Neural progenitor cell (in vitro differentiated cells): ENCODE data around the gene GJA3. TPM values are rescaled to one million over a fixed set of nuclear protein-coding genes. Genes with fewer than 3 reads are reported as not detected.

ENCODE experiments used
- DNase-seq: peaks from one replicate; pipeline ENCODE4 v3.0.0-alpha.2; 2016; ENCODE audit warnings: low spot score
- H2AFZ ChIP-seq: fragments of 200-600 bp; sonication (generic); replicated peaks from 2 replicates; pipeline ENCODE4 v1.6.1; 2016; ENCODE audit warnings: antibody characterized with exemption
- H3F3A ChIP-seq: fragments of 200-600 bp; sonication (generic); 2 replicates; pipeline ENCODE4 v1.6.1; 2016; ENCODE audit warnings: antibody characterized with exemption, low read depth
- H3K27ac ChIP-seq: fragments of 200-600 bp; sonication (generic); 2 replicates; pipeline ENCODE4 v1.5.1; 2016; ENCODE audit warnings: mild to moderate bottlenecking
- H3K27me3 ChIP-seq: fragments of 200-600 bp; sonication (generic); 2 replicates; pipeline ENCODE4 v1.6.1; 2016; ENCODE audit warnings: mild to moderate bottlenecking, moderate library complexity
- H3K36me3 ChIP-seq: fragments of 200-600 bp; sonication (generic); 2 replicates; pipeline ENCODE4 v1.5.1; 2016
- H3K4me1 ChIP-seq: fragments of 200-600 bp; sonication (generic); 2 replicates; pipeline ENCODE4 v1.6.1; 2016; ENCODE audit warnings: mixed run types
- H3K4me2 ChIP-seq: fragments of 200-600 bp; sonication (generic); 2 replicates; pipeline ENCODE4 v1.6.1; 2016
- H3K4me3 ChIP-seq: fragments of 200-600 bp; sonication (generic); 2 replicates; pipeline ENCODE4 v1.5.1; 2016
- H3K79me2 ChIP-seq: fragments of 200-600 bp; sonication (generic); 2 replicates; pipeline ENCODE4 v1.6.1; 2016; ENCODE audit warnings: low read depth
- H3K9ac ChIP-seq: fragments of 200-600 bp; sonication (generic); 2 replicates; pipeline ENCODE4 v1.6.1; 2016
- H3K9me3 ChIP-seq: fragments of 200-600 bp; sonication (generic); 2 replicates; pipeline ENCODE4 v1.5.1; 2016; ENCODE audit warnings: low read depth
- H4K20me1 ChIP-seq: fragments of 200-600 bp; sonication (generic); 2 replicates; pipeline ENCODE4 v1.6.1; 2016; ENCODE audit warnings: low read depth
- H3K27ac Mint-ChIP-seq: 3 replicates; pipeline ENCODE4 v1.8.0; 2021; ENCODE audit warnings: mixed read lengths
- H3K27me3 Mint-ChIP-seq: 2 replicates; pipeline ENCODE4 v1.8.0; 2022; ENCODE audit warnings: low read depth, mild to moderate bottlenecking, inconsistent platforms, moderate library complexity, mixed read lengths; ENCODE audit not compliant: insufficient read depth
- H3K36me3 Mint-ChIP-seq: 3 replicates; pipeline ENCODE4 v1.8.0; 2021; ENCODE audit warnings: mixed read lengths
- H3K4me1 Mint-ChIP-seq: 3 replicates; pipeline ENCODE4 v1.8.0; 2021; ENCODE audit warnings: mixed read lengths
- H3K4me3 Mint-ChIP-seq: 3 replicates; pipeline ENCODE4 v1.8.0; 2021; ENCODE audit warnings: mild to moderate bottlenecking, moderate library complexity, mixed read lengths
- H3K9me3 Mint-ChIP-seq: 3 replicates; pipeline ENCODE4 v1.8.0; 2020; ENCODE audit warnings: mixed read lengths
- CTCF ChIP-seq: fragments of 200-600 bp; sonication (generic); IDR thresholded peaks from 2 replicates; pipeline ENCODE4 v1.5.1; 2017; ENCODE audit warnings: antibody characterized with exemption, mild to moderate bottlenecking
- EZH2 ChIP-seq: fragments of 200-600 bp; sonication (generic); IDR thresholded peaks from 2 replicates; pipeline ENCODE4 v1.6.1; 2017; ENCODE audit warnings: antibody characterized with exemption, mild to moderate bottlenecking, moderate library complexity
- EZH2phosphoT487 ChIP-seq: fragments of 200-600 bp; sonication (generic); IDR thresholded peaks from 2 replicates; pipeline ENCODE4 v1.6.1; 2017; ENCODE audit warnings: antibody characterized with exemption
- total RNA-seq: library from RNA; depleted of rRNA; stranded (reverse); fragments of >200 nt; gene quantifications from 2 replicates; pipeline ENCODE4 v1.2.3, GENCODE V29; 2015; ENCODE audit warnings: low replicate concordance

The GJA3 gene
- total RNA-seq, 1 donor from 2014 or later, result 0.17 TPM

DNA sequence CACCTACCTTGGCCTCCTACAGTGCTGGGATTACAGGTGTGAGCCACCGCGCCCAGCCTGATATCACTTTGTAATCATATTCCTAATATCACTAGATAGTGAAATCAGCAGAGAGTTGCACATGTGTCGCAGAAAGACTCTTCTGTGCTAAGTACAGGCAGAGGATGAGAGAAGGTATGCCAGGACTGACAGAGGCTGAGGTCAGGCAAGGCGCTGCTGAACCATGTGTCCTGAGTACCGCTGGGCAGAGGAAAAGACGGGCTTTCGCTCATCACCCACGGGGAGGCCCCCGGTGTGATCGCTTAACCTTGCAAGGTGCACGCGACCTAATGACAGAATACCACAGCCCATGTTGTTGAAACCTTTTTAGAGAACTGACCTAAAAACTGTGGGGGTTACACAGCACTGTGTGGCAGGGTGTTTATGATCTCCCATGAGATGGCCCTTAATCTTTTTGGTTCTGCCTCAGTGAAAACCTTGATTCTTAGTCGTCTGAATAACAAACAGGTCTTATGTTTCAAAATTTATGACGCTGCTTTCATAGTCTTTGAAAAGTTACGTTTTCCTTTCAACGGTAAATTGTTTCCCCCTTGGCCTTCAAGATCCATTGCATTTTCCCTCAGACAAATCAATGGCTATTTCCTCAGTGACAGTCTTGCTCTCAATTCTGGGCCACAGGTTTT lies 12.2 kb downstream of the GJA3 start:
- Histone ChIP-seq H3K36me3 (no peaks in the 10 kb centered on the region), H3K4me3 (no peak overlapping the region), H3K4me2 (no peak overlapping the region), H2AFZ (no peak overlapping the region), H3K27me3 (no peaks in the 10 kb centered on the region), H3K9ac (no peak overlapping the region), H4K20me1 (no peaks in the 10 kb centered on the region), H3K27ac (no peak overlapping the region), H3K4me1 (peaks cover 10% of the 10 kb centered on the region), H3K9me3 (no peaks in the 10 kb centered on the region), H3F3A (no peaks in the 10 kb centered on the region), H3K79me2 (no peaks in the 10 kb centered on the region)
- Mint-ChIP-seq H3K9me3 (no peaks in the 10 kb centered on the region), H3K27me3 (peaks cover 17% of the 10 kb centered on the region), H3K4me1 (peaks cover 14% of the 10 kb centered on the region), H3K4me3 (no peak overlapping the region), H3K27ac (no peak overlapping the region), H3K36me3 (no peaks in the 10 kb centered on the region)
- TF ChIP-seq EZH2 (no peak), CTCF (no peak), EZH2phosphoT487 (no peak)
- DNase-seq, result no peak

DNA sequence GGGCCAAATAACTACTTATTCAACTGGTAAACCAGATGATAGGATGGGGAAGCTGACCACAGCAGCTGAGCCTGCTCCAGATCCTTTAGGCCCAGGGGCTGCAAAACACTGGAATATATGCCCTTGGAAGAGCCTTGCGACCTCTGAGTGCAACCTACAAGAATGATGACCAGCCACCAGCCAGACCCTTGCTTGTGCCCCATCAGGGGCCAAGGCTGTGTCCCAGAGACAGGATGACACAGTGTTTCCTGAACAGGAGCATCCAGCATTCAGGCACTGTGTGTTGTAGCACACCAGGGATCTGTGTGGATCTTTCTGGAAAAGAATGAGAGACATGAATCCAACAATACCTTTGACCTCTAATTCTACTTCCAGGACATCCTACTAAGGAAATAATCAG lies 14.5 kb downstream of the GJA3 start:
- Histone ChIP-seq H3K4me3 (no peak overlapping the region), H3K9me3 (no peaks in the 10 kb centered on the region), H4K20me1 (no peaks in the 10 kb centered on the region), H3K79me2 (no peaks in the 10 kb centered on the region), H3K36me3 (no peaks in the 10 kb centered on the region), H3F3A (no peaks in the 10 kb centered on the region), H3K27ac (no peak overlapping the region), H3K4me1 (peaks cover 10% of the 10 kb centered on the region), H2AFZ (no peak overlapping the region), H3K9ac (no peak overlapping the region), H3K4me2 (no peak overlapping the region), H3K27me3 (no peaks in the 10 kb centered on the region)
- Mint-ChIP-seq H3K36me3 (no peaks in the 10 kb centered on the region), H3K4me3 (no peak overlapping the region), H3K4me1 (peaks cover 14% of the 10 kb centered on the region), H3K9me3 (no peaks in the 10 kb centered on the region), H3K27ac (no peak overlapping the region), H3K27me3 (peaks cover 15% of the 10 kb centered on the region)
- no peak for DNase-seq
- no peak for TF ChIP-seq EZH2phosphoT487
- TF ChIP-seq CTCF, result no peak
- no peak for TF ChIP-seq EZH2

GRCh38 chr13:20145521-20145920 lies 15.3 kb downstream of the GJA3 start:
- peaks cover 9% of the 10 kb centered on the region for H3K4me1 ChIP-seq

More at GRCh38 chr13:20145521-20145920, 15.3 kb downstream of the GJA3 start:
- no peaks in the 10 kb centered on the region for H3K36me3 ChIP-seq
- peaks cover 14% of the 10 kb centered on the region for H3K4me1 Mint-ChIP-seq
- H3K27me3 Mint-ChIP-seq, result peaks cover 14% of the 10 kb centered on the region
- H3K79me2 ChIP-seq, result no peaks in the 10 kb centered on the region
- H4K20me1 ChIP-seq, result no peaks in the 10 kb centered on the region
- H3K27ac Mint-ChIP-seq, result no peak overlapping the region
- no peak for DNase-seq
- TF ChIP-seq EZH2, result no peak
- TF ChIP-seq CTCF, result no peak
- TF ChIP-seq EZH2phosphoT487, result no peak
- no peak overlapping the region for H2AFZ ChIP-seq
- no peak overlapping the region for H3K4me3 ChIP-seq
- no peak overlapping the region for H3K4me2 ChIP-seq
- H3K27me3 ChIP-seq, result no peaks in the 10 kb centered on the region
- H3K9me3 Mint-ChIP-seq, result no peaks in the 10 kb centered on the region
- H3K9ac ChIP-seq, result no peak overlapping the region
- no peaks in the 10 kb centered on the region for H3K9me3 ChIP-seq
- H3K4me3 Mint-ChIP-seq, result peak overlapping the region; percentile 42
- no peak overlapping the region for H3K27ac ChIP-seq
- no peaks in the 10 kb centered on the region for H3K36me3 Mint-ChIP-seq
- no peaks in the 10 kb centered on the region for H3F3A ChIP-seq
